ENCODE data around the gene PLD3.

GRCh38 chr19:40379446-40380198, 31.1 kb downstream of the PLD3 start:
- TF ChIP-seq ZFX (IDR thresholded peaks at IDR 0.05; ENCODE audit: borderline replicate concordance) (no peak), CTCF (IDR thresholded peaks at IDR 0.05) (no peak)

Data from 22Rv1 (cell line).